Measurements from ENCODE around the gene COL6A3.

COL6A3 gene

DNA sequence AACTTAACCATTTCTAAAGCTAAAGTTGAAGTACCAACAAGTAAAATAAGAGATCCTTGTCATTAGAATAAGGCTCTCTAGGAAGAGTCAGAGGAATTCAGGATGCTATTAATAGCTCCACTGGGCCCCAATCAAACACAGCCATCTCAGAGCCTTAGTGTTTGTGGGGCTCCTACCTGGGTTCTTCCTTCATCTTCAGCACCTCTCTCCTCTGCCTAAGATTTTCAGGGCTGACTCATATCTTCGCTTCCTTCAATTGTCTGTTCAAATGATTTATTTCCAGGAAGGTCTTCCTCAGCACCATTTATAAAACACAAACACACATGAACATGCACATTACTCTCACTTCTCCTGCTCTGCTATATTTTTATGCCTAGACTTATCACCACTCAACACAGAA lies 119.5 kb downstream of the COL6A3 start:
- DNase-seq (ENCODE audit: low spot score): no peak

DNA sequence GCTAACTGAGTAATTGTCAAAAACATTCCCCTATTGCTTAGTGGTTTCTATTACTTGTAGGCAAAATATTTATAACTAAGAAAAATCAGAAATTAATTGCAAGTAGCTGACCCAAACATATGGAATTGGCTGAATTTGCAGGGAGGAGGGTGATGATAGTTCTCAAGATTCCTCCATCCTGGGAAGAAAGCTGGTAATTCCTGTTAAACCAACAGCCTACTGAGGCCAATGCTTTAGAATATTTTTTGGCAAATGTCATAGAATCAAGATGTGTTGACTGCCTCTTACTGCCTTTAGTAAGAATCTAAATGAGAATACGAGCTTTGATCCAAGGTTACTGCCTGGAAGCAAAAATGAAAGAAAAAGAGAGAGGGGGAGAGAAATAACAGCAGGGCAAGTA lies 120.0 kb downstream of the COL6A3 start:
- DNase-seq (ENCODE audit: low spot score): no peak

- DNase-seq (ENCODE audit: low spot score): peak; percentile 43
Observed at GRCh38 chr2:237291138-237291792, 122.7 kb downstream of the COL6A3 start.

- no peak for DNase-seq (ENCODE audit: low spot score)
Observed at GRCh38 chr2:237290261-237290660, 123.7 kb downstream of the COL6A3 start.

DNA sequence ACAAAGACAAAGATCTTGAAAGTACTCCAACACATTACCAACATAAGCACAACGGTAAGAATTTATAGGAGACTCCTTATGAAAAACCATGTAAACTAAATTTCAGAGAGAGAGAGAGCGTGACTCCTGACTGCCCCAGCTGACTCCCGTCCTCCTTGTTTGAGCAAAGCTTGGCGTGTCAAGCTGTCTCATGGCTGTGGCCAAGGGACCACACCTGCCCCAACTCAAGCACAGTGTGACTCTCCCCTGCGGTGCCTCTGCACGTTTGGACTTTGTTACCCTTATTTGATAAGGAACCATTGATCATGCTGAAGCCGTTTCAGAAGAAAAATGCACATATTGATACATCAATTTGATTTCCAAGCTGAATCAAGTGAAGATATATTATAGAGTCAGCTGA lies 124.8 kb downstream of the COL6A3 start:
- no peak for DNase-seq (ENCODE audit: low spot score)

DNA sequence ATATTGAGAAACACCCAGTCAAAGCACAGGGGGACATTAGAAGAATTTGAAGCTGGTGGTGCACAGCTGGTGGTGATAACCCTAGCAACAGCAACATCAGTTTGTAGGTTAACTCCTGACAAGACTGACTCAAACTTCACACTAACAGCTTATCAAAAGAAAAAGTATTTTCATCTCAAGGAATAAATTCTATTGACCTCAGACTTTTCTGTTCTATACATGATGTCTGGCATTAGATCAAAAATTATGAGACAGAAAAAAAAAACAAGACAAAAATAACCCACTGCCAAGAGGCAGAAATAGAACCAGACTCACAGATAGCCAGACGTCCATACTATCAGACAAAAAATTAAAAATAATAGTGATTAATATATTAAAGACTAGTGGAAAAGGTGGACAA lies 126.1 kb downstream of the COL6A3 start:
- DNase-seq (ENCODE audit: low spot score): no peak

DNA sequence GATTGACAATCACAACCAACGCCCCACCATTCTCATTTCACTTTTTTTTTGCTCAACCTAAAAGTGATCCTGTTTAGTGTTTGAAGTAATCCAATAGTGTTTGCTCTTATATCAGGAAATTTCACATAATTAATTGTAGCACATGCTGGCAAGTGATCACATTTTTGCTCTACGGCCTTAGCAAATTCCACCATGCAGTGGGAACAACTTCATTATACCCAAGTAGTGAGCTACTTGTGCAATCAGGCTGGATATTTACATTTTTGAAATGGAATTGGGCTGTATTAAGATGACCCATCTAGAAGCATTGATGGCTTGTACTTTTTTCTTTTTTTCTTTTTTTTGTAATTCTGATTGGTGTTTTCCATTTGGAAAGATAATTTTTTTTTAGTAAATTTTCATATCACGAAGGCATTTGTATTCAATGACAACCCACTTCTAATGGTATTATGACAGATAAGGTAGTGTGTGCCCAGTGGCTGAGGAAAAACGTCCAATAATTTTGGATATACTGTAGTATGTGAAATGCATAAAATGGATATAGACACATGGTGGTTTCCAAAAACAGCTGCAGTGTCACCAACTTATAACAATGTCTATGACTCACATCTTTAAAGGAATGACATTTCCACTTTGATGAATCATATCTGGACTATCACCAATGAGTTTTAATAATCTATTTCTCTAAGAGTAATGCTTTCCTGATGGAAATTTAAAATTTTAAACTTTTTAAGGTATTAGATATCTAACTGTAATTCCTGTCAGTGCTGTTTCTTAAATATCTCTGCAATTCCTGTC lies 130.6 kb downstream of the COL6A3 start:
- DNase-seq (ENCODE audit: low spot score): no peak

GRCh38 chr2:237282568-237283128 lies 131.3 kb downstream of the COL6A3 start:
- DNase-seq (ENCODE audit: low spot score): no peak

DNA sequence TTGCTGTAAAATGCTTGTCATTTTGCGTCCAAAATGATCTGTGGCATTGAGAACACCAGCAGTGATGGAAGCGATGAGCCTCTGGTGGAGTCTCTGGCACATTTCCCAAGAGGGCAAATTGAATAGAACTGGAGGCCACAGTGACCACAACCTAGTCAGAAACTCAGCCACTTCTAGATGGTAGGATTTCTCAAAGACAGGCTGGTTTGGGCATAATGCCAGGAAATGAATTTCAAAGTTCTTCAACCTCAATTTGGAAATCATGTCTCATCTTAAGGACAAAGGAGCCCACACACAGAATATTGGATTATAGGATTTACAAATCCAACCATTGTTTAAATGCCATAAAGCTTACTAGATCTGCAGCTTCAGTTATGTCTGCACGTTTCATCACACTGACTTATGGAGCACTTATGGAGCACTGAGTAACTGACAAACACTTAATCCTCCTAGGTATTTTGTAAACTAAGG lies 132.1 kb downstream of the COL6A3 start:
- no peak for DNase-seq (ENCODE audit: low spot score)

DNA sequence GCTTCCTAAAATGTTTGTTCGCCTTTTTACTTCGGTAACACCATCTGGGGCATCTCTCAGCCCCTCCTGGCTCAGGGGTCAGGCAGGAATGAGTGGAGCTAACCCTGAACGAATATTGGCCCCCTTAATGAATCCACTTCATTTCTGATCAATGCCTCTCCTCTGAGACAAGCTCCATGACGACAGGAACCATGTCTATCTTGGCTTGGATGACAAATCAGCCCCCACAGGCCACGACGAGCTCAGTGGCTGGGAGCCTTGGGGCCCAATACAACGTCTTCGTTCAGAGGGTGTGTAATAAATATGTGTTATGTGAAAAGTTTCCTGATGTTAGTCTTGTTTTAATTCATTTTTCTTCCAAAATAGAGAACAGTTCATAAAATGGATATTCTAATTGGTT lies 133.0 kb downstream of the COL6A3 start:
- no peak for DNase-seq (ENCODE audit: low spot score)

DNA sequence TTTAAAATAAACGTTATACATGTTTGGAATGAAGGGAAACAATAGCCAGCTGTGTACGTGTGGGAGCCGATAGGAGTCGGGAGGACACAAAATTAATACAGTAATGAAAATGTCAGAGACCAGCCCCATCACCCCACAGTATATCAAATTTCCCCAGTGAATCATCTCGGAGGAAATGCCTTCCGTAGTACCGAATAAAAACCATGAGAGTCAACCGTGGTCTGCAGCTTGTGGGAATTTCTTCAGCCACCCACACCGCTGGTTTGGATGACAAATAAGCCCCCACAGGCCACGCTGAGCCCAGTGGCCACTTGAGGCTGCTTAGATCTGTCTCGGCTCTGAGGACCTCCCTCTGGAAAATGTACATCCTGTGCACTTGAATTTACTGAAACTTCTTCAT lies 133.7 kb downstream of the COL6A3 start:
- no peak for DNase-seq (ENCODE audit: low spot score)

GRCh38 chr2:237279012-237279768 lies 134.8 kb downstream of the COL6A3 start:
- DNase-seq (ENCODE audit: low spot score): no peak

DNA sequence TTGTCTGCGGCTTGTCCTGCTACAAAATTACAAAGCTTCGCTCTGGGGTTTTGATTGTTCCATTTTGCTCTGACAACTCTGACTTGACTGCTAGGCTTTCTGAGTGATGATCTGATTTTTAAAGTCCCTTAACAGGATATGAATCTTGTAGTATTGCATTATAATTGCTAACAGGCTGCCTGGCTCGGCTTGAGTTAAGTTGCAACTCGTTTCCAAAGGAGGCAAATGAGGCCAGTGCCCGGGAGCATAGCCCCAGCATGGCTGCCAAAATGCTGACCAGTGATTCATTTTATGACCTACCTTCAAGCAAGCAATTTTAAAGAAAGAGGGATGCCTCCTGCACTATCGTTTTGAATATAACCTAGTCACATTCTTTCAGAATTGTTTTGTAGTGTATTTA lies 135.4 kb downstream of the COL6A3 start:
- DNase-seq (ENCODE audit: low spot score): no peak

DNA sequence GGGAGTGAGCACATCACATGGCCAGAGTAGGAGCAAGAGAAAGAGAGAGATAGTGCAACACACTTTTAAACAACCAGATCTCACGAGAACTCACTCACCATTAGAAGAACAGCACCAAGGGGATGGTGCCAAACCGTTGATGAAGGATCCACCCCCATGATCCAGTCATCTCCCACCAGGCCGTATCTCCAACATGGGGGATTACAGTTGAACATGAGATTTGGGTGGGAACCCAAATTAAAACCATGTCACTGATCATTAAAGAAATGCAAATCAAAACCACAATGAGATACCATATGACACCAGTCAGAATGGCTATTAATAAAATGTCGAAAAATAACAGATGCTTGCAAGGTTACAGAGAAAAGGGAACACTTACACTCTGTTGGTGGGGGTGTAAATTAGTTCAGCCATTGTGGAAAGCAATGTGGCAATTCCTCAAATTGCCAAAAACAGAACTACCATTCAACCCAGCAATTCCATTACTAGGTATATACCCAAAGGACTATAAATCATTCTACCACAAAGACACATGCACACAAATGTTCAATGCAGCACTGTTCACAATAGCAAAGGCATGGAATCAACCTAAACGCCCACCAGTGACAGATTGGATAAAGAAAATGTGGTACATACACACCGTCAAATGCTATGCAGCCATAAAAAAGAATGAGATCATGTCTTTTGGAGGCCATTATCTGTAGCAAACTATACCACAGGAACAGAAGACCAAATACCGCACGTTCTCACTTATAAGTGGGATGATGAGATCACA lies 137.1 kb downstream of the COL6A3 start:
- no peak for DNase-seq (ENCODE audit: low spot score)
